ENCODE data around the gene URAD. TPM values are rescaled to one million over a fixed set of nuclear protein-coding genes. Genes with fewer than 3 reads are reported as not detected.
A peak's percentile ranks its signal among the peaks of the same experiment; 100 is the strongest.

Gene URAD
- total RNA-seq, 1 experiment from 2014 or later, result not detected

DNA sequence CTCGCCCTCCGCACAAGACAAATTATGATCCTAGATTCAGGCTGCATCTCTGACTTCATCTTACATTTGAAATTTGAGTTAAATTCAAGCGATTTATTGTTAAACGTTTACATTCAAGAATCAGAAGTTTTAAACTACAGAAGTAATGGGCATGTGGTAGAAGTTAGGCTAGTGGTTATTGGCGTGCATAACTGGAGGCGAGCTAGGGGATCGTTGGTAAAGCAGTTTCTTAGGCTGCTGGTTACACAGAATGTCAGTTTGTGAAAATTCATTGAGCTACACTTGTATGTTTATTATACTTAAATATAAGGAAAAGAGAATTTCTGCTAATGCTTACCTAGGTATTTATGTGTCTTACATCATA lies 18.6 kb downstream of the URAD start:
- H3K9me3 ChIP-seq (ENCODE audit: low read length), result no peaks in the 10 kb centered on the region
- no peak for ATAC-seq
- intact Hi-C loops (cut with micrococcal nuclease), result no loop called here
- no peak overlapping the region for H3K9ac ChIP-seq (ENCODE audit: low read length)
- H3K4me1 ChIP-seq (ENCODE audit: insufficient read depth, low read length), result no peaks in the 10 kb centered on the region
- no peak overlapping the region for H2AFZ ChIP-seq (ENCODE audit: low read length)
- no peaks in the 10 kb centered on the region for H3K36me3 ChIP-seq (ENCODE audit: low read depth, low read length)
- no peaks in the 10 kb centered on the region for H3K9me2 ChIP-seq (replicated peaks; ENCODE audit: low read length)
- no peaks in the 10 kb centered on the region for H3F3A ChIP-seq (ENCODE audit: low read length, unreplicated experiment)
- no peak overlapping the region for H3K4me3 ChIP-seq (ENCODE audit: low read length)
- no peak for DNase-seq
- H3K27ac ChIP-seq (ENCODE audit: low read length), result no peak overlapping the region
- no peak overlapping the region for H3K4me2 ChIP-seq (ENCODE audit: low read length)
- TF ChIP-seq EZH2phosphoT487 (IDR thresholded peaks at IDR 0.05; ENCODE audit: borderline replicate concordance, low read length), result no peak
- TF ChIP-seq, protein P1, sequence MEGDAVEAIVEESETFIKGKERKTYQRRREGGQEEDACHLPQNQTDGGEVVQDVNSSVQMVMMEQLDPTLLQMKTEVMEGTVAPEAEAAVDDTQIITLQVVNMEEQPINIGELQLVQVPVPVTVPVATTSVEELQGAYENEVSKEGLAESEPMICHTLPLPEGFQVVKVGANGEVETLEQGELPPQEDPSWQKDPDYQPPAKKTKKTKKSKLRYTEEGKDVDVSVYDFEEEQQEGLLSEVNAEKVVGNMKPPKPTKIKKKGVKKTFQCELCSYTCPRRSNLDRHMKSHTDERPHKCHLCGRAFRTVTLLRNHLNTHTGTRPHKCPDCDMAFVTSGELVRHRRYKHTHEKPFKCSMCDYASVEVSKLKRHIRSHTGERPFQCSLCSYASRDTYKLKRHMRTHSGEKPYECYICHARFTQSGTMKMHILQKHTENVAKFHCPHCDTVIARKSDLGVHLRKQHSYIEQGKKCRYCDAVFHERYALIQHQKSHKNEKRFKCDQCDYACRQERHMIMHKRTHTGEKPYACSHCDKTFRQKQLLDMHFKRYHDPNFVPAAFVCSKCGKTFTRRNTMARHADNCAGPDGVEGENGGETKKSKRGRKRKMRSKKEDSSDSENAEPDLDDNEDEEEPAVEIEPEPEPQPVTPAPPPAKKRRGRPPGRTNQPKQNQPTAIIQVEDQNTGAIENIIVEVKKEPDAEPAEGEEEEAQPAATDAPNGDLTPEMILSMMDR (conservative IDR thresholded peaks at IDR 0.05; ENCODE audit: low read depth, low read length), result no peak
- TF ChIP-seq EZH2 (IDR thresholded peaks at IDR 0.05; ENCODE audit: low read length, unreplicated experiment), result no peak
- BruUV-seq (replicated peaks), result no TSS peak
- CTCF ChIA-PET, result no interaction called here
- peaks cover 50% of the 10 kb centered on the region for H3K27me3 ChIP-seq (ENCODE audit: low read length)
- POLR2A ChIA-PET (ENCODE audit: unreplicated experiment), result no interaction called here
- H3K79me2 ChIP-seq (ENCODE audit: low read length), result no peaks in the 10 kb centered on the region
- H4K20me1 ChIP-seq (ENCODE audit: low read length), result no peaks in the 10 kb centered on the region

DNA sequence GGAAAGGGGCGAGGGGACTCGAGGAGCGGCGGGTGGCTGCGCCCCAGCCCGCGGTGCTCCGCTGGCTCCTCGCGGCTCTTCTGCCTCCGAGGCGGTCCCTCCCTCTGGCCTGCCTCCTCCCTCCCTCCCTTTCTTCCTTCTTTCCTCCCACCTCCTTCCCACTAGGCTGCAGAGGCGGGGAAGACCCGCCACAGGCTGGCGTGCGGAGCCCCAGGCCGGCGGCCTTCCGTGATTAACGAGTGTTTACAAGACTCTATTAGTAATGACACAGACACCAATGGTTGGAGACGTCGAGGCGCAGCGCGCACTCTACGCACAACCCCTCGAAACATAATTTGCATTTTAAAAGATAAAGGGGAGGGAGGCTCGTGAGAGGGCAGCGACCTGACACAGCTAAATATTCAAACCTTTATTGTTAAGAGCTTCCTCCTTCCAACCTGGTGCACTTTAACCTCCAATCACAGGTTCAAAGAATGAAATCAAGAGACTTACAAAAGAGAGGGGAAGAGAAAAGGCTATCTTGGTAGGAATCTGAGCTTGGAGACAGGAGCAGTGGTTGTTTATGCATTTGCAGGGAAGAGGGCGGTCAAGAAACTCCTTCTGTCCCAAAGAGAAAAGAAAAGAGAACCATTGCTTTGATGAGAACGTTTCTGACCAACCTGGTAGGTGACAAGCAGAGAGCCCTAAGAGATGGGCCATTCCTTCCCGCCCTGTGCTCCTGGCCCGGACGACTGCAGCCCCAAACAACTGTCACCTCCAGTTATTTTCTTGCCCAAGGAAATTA lies 19.2 kb downstream of the URAD start, which contains the start of gene CDX2:
Gene CDX2 (minus strand): TSS at position 234 of the 784 bp plus-strand sequence. CDS start 309 bp downstream, outside the sequence.
- Histone ChIP-seq H3K79me2 (ENCODE audit: low read length) (no peaks in the 10 kb centered on the region), H3K36me3 (ENCODE audit: low read depth, low read length) (no peaks in the 10 kb centered on the region), H3K9ac (ENCODE audit: low read length) (no peak within 1 kb of the TSS), H3K4me2 (ENCODE audit: low read length) (peak within 1 kb of the TSS; percentile 73), H3K4me3 (ENCODE audit: low read length) (peak within 1 kb of the TSS; percentile 57), H2AFZ (ENCODE audit: low read length) (peak within 1 kb of the TSS; percentile 45; the same call in 1 of the 2 replicates), H3K9me3 (ENCODE audit: low read length) (no peaks in the 10 kb centered on the region), H3F3A (ENCODE audit: low read length, unreplicated experiment) (no peaks in the 10 kb centered on the region), H3K4me1 (ENCODE audit: insufficient read depth, low read length) (no peaks in the 10 kb centered on the region), H4K20me1 (ENCODE audit: low read length) (no peaks in the 10 kb centered on the region), H3K27me3 (ENCODE audit: low read length) (peaks cover 50% of the 10 kb centered on the region), H3K9me2 (replicated peaks; ENCODE audit: low read length) (no peaks in the 10 kb centered on the region), H3K27ac (ENCODE audit: low read length) (no peak within 1 kb of the TSS)
- ChIA-PET POLR2A (ENCODE audit: unreplicated experiment) (no interaction called here), CTCF (no interaction called here)
- BruUV-seq (replicated peaks), result no TSS peak
- no peak for DNase-seq
- ATAC-seq, result no peak
- TF ChIP-seq, protein P1 (conservative IDR thresholded peaks at IDR 0.05; ENCODE audit: low read depth, low read length), result no peak
- TF ChIP-seq EZH2 (IDR thresholded peaks at IDR 0.05; ENCODE audit: low read length, unreplicated experiment) (no peak), EZH2phosphoT487 (IDR thresholded peaks at IDR 0.05; ENCODE audit: borderline replicate concordance, low read length) (no peak)
- intact Hi-C loops (cut with micrococcal nuclease), result no loop called here

Measured in PC-3 (cell line).